Stimulated activated CD8-positive, alpha-beta memory T cell treated with anti-CD3 and anti-CD28 coated beads, Interleukin-4, amount 100 ng/mL, for 48 hours (primary cell): ENCODE data around the gene DST.
"Not testable (repeated sequence)": the region's sequence is repeated elsewhere in the genome, so short reads cannot be mapped to it uniquely, and the experiment has no call there.

Source experiments
- DNase-seq: peaks from one replicate; pipeline ENCODE4 v3.0.0-alpha.2; 2020

Gene DST

GRCh38 chr6:56514395-56514794 lies 128.3 kb downstream of the DST start:
- no peak for DNase-seq

GRCh38 chr6:56513631-56514030 lies 129.1 kb downstream of the DST start:
- DNase-seq: no peak

GRCh38 chr6:56511591-56511990 lies 131.1 kb downstream of the DST start:
- no peak for DNase-seq

GRCh38 chr6:56510984-56511531 lies 131.6 kb downstream of the DST start:
- DNase-seq: no peak

GRCh38 chr6:56509031-56509430 lies 133.7 kb downstream of the DST start:
- no peak for DNase-seq

- no peak for DNase-seq
Measured at GRCh38 chr6:56507517-56507916, 135.2 kb downstream of the DST start.

GRCh38 chr6:56505512-56506260 lies 137.0 kb downstream of the DST start:
- DNase-seq: no peak

- DNase-seq: no peak
Measured at GRCh38 chr6:56501993-56502392, 140.7 kb downstream of the DST start.

- no peak for DNase-seq
Measured at GRCh38 chr6:56499095-56499494, 143.6 kb downstream of the DST start.

- DNase-seq: no peak
Measured at GRCh38 chr6:56497691-56498090, 145.0 kb downstream of the DST start.

- DNase-seq: no peak
Measured at GRCh38 chr6:56497240-56497639, 145.4 kb downstream of the DST start.

GRCh38 chr6:56496650-56497049 lies 146.0 kb downstream of the DST start:
- DNase-seq: not testable (repeated sequence)

GRCh38 chr6:56495654-56496053 lies 147.0 kb downstream of the DST start:
- no peak for DNase-seq

GRCh38 chr6:56491606-56492328 lies 150.9 kb downstream of the DST start:
- no peak for DNase-seq

- DNase-seq: no peak
Measured at GRCh38 chr6:56490993-56491392, 151.7 kb downstream of the DST start.

GRCh38 chr6:56489559-56489958 lies 153.1 kb downstream of the DST start:
- no peak for DNase-seq

- no peak for DNase-seq
Measured at GRCh38 chr6:56488281-56488680, 154.4 kb downstream of the DST start.

- DNase-seq: no peak
Measured at GRCh38 chr6:56486681-56487080, 156.0 kb downstream of the DST start.

- DNase-seq: no peak
Measured at GRCh38 chr6:56484669-56485068, 158.0 kb downstream of the DST start.

GRCh38 chr6:56483929-56484328 lies 158.8 kb downstream of the DST start:
- DNase-seq: no peak

GRCh38 chr6:56482525-56482924 lies 160.2 kb downstream of the DST start:
- DNase-seq: no peak

- DNase-seq: no peak
Measured at GRCh38 chr6:56481957-56482356, 160.7 kb downstream of the DST start.

- no peak for DNase-seq
Measured at GRCh38 chr6:56480654-56481337, 161.9 kb downstream of the DST start.

GRCh38 chr6:56480246-56480645 lies 162.4 kb downstream of the DST start:
- DNase-seq: no peak
